Measurements from ENCODE around the gene ARHGAP4.

The ARHGAP4 gene

DNA sequence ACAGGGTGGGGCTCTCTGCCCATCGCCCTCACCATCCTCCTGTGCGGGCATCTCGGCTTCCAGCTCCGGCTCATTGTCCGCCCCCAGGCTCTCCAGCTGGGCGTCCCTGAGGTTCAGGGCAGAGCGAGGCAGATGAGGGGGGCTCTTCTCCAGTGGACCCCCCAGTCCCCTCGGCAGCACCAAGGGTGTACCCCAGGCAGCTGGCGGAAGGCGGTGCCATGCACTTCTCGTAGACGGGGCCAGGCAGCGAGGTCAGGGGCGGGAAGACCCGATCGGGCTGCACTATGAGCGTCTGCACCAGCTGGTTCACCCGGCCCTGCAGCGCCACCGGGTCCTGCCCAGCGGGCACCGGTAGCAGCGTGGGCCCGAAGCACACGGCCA, 16.1 kb downstream of the ARHGAP4 start:
- no peak overlapping the region for H3K27ac Mint-ChIP-seq

GRCh38 chrX:153909024-153909979, 16.8 kb downstream of the ARHGAP4 start:
- Mint-ChIP-seq H3K9me3 (no peaks in the 10 kb centered on the region), H3K36me3 (no peaks in the 10 kb centered on the region), H3K4me3 (no peak overlapping the region), H3K4me1 (peaks cover 11% of the 10 kb centered on the region), H3K27me3 (no peaks in the 10 kb centered on the region), H3K27ac (no peak overlapping the region)

More for the DNA sequence above, 16.1 kb downstream of the ARHGAP4 start:
- Mint-ChIP-seq H3K4me3 (no peak overlapping the region), H3K27me3 (no peaks in the 10 kb centered on the region), H3K36me3 (no peaks in the 10 kb centered on the region), H3K9me3 (no peaks in the 10 kb centered on the region), H3K4me1 (peaks cover 7% of the 10 kb centered on the region)

GRCh38 chrX:153908219-153908860, 17.7 kb downstream of the ARHGAP4 start:
- no peaks in the 10 kb centered on the region for H3K27me3 Mint-ChIP-seq
- H3K4me3 Mint-ChIP-seq = no peak overlapping the region
- no peaks in the 10 kb centered on the region for H3K36me3 Mint-ChIP-seq
- no peaks in the 10 kb centered on the region for H3K9me3 Mint-ChIP-seq
- H3K27ac Mint-ChIP-seq = no peak overlapping the region
- H3K4me1 Mint-ChIP-seq = peaks cover 18% of the 10 kb centered on the region

DNA sequence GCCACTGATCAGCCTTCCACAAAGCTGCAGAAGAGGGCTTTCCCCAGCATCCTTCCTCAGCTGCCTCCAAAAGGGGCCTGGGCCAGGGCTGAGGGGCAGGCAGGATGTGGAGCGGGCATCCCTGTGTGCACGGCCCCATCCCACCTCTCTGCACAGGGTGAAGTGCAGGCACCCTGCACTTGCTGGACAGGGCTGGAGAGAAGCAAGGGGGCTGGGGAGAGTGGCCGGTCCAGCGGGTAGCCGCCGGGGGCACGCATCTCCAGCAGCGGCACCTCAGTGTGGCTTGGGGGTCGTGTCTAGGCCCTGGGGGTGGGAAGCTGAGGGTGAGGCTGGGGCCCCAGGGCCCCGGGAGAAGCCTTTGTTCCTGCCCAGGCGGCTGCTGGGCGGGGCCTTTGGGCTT, 18.6 kb downstream of the ARHGAP4 start:
- H3K9me3 Mint-ChIP-seq = no peaks in the 10 kb centered on the region
- H3K4me1 Mint-ChIP-seq = peaks cover 24% of the 10 kb centered on the region
- H3K27ac Mint-ChIP-seq = no peak overlapping the region
- no peak overlapping the region for H3K4me3 Mint-ChIP-seq
- H3K27me3 Mint-ChIP-seq = no peaks in the 10 kb centered on the region
- no peaks in the 10 kb centered on the region for H3K36me3 Mint-ChIP-seq

DNA sequence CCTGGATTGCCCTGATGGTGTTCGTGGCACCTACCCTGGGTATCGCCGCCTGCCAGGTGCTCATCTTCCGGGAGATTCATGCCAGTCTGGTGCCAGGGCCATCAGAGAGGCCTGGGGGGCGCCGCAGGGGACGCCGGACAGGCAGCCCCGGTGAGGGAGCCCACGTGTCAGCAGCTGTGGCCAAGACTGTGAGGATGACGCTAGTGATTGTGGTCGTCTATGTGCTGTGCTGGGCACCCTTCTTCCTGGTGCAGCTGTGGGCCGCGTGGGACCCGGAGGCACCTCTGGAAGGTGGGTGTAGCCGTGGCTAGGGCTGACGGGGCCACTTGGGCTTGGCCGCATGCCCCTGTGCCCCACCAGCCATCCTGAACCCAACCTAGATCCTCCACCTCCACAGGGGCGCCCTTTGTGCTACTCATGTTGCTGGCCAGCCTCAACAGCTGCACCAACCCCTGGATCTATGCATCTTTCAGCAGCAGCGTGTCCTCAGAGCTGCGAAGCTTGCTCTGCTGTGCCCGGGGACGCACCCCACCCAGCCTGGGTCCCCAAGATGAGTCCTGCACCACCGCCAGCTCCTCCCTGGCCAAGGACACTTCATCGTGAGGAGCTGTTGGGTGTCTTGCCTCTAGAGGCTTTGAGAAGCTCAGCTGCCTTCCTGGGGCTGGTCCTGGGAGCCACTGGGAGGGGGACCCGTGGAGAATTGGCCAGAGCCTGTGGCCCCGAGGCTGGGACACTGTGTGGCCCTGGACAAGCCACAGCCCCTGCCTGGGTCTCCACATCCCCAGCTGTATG, 19.7 kb downstream of the ARHGAP4 start:
- Mint-ChIP-seq H3K27ac (peak overlapping the region; percentile 35), H3K36me3 (no peaks in the 10 kb centered on the region), H3K4me3 (no peak overlapping the region), H3K9me3 (no peaks in the 10 kb centered on the region), H3K4me1 (peaks cover 25% of the 10 kb centered on the region), H3K27me3 (no peaks in the 10 kb centered on the region)

DNA sequence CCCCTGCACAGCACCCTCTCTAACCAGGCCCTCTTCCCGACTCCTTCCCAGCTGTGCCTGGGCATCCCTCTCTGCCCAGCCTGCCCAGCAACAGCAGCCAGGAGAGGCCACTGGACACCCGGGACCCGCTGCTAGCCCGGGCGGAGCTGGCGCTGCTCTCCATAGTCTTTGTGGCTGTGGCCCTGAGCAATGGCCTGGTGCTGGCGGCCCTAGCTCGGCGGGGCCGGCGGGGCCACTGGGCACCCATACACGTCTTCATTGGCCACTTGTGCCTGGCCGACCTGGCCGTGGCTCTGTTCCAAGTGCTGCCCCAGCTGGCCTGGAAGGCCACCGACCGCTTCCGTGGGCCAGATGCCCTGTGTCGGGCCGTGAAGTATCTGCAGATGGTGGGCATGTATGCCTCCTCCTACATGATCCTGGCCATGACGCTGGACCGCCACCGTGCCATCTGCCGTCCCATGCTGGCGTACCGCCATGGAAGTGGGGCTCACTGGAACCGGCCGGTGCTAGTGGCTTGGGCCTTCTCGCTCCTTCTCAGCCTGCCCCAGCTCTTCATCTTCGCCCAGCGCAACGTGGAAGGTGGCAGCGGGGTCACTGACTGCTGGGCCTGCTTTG, 20.5 kb downstream of the ARHGAP4 start:
- Mint-ChIP-seq H3K9me3 (no peaks in the 10 kb centered on the region), H3K4me3 (no peak overlapping the region), H3K36me3 (no peaks in the 10 kb centered on the region), H3K27me3 (no peaks in the 10 kb centered on the region), H3K27ac (no peak overlapping the region), H3K4me1 (peaks cover 33% of the 10 kb centered on the region)

DNA sequence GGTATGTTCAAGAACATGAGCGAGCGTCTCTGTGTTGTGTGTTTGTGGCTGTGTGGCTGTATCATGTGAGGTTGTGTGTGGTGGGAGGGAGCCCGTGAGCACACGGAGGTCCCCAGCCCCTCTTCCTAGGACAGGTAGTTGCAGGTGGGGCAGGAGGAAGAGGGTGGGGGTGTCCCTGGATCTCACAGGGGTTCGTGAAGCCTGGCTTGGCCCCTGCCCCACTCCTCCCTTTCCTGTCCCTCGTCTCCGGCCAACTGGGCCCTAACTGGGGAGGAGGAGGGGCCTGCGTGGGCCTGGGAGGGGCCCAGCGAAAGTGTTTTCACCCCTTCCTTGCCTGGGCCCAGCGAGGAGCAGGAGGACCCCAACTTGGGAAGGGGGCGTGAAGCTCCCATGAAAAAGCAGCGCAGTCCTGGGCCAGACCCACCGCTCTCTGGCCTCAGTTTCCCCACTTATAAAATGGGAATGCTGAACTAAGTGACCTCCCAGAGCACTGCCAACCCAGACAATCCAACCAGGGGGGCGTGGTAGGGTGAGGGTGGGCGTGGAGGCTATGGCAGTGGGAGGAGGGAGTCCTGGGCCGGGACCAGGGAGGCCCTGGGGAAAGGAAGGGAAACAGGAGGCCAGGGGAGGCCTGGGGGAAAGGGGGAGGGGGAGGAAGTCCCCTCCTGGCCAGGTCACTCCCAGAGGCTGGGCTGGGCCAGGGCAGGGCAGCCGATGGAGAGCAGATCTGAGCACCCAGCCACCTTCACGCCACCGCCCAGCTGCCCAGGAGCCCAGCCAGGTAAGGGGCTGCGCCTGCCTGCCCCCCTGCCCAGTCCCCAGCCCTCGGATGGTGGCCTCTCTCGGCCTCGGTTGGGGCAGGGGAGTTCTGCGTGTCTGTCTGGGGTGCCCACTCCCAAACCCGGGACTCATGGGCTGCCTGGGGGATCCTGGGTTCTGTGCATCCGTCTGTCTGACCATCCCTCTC, 21.8 kb downstream of the ARHGAP4 start, which contains the start of gene AVPR2:
TSS of gene AVPR2 (plus strand) at position 683 of the 967 bp plus-strand sequence. CDS start 473 bp downstream, outside the sequence.
- Mint-ChIP-seq H3K27me3 (no peaks in the 10 kb centered on the region), H3K36me3 (no peaks in the 10 kb centered on the region), H3K27ac (peak within 1 kb of the TSS; percentile 21), H3K4me1 (peaks cover 34% of the 10 kb centered on the region), H3K9me3 (no peaks in the 10 kb centered on the region), H3K4me3 (peak within 1 kb of the TSS; percentile 39)

- peaks cover 34% of the 10 kb centered on the region for H3K4me1 Mint-ChIP-seq
- H3K9me3 Mint-ChIP-seq = no peaks in the 10 kb centered on the region
Measured at GRCh38 chrX:153903238-153903980, 22.7 kb downstream of the ARHGAP4 start.

DNA sequence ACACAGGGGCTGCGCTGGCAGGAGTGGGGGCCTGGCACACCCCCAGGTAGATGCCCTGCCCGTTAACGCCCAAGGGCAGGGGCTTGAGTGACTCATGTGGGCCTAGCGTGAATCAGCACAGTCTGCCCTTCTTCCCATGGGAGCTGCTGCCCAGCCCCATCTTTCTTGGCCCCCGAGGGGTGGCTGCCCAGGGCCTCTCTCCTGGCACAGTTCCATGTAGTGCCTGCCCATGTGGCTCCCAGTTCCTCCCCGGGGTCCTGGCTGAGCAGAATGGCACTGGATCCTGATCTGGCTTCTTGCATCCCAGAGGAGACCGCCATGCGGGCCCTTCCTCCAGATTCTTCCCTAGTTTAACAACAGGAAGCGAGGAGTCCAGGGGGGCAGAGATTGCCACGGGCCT, 23.7 kb downstream of the ARHGAP4 start:
- Mint-ChIP-seq H3K9me3 (no peaks in the 10 kb centered on the region), H3K36me3 (no peaks in the 10 kb centered on the region), H3K27ac (peak overlapping the region; percentile 35), H3K4me1 (peaks cover 34% of the 10 kb centered on the region), H3K27me3 (no peaks in the 10 kb centered on the region), H3K4me3 (no peak overlapping the region)

More at GRCh38 chrX:153903238-153903980, 22.7 kb downstream of the ARHGAP4 start:
- Mint-ChIP-seq H3K36me3 (no peaks in the 10 kb centered on the region), H3K4me3 (peak overlapping the region; percentile 39), H3K27ac (peak overlapping the region; percentile 21), H3K27me3 (no peaks in the 10 kb centered on the region)

DNA sequence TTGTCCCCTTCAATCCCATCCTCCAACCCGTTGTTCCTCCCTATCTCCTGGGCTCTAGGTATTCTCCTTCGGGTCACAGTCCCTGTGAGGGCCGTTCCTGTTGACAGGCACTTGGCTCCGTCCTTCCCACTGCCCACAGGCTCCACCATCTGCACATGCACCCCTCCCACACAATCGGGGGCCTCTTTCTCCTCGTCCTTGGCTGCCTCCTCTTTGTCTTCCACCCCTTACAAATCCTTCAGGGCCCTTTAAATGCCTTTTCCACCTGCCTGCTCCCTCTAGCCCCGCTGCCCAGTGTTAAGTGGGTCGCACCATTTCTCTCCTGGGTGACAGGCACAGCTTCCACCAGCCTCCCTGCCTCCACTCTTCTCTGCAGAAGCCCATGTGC, 24.3 kb downstream of the ARHGAP4 start:
- peak overlapping the region; percentile 68 for H3K27ac Mint-ChIP-seq

GRCh38 chrX:153900831-153901752, 25.0 kb downstream of the ARHGAP4 start:
- Mint-ChIP-seq H3K36me3 (no peaks in the 10 kb centered on the region), H3K27ac (peak overlapping the region; percentile 38), H3K9me3 (no peaks in the 10 kb centered on the region), H3K4me1 (peaks cover 34% of the 10 kb centered on the region), H3K4me3 (peak overlapping the region; percentile 71), H3K27me3 (no peaks in the 10 kb centered on the region)

More for the DNA sequence above, 24.3 kb downstream of the ARHGAP4 start:
- Mint-ChIP-seq H3K4me3 (peak overlapping the region; percentile 48), H3K27me3 (no peaks in the 10 kb centered on the region), H3K36me3 (no peaks in the 10 kb centered on the region), H3K9me3 (no peaks in the 10 kb centered on the region), H3K4me1 (peaks cover 34% of the 10 kb centered on the region)

GRCh38 chrX:153897899-153898298, 28.2 kb downstream of the ARHGAP4 start:
- Mint-ChIP-seq H3K27me3 (no peaks in the 10 kb centered on the region), H3K9me3 (no peaks in the 10 kb centered on the region), H3K27ac (no peak overlapping the region), H3K4me3 (no peak overlapping the region), H3K36me3 (no peaks in the 10 kb centered on the region), H3K4me1 (peaks cover 18% of the 10 kb centered on the region)

GRCh38 chrX:153889123-153889522, 36.9 kb downstream of the ARHGAP4 start:
- Mint-ChIP-seq H3K27me3 (peaks cover 3% of the 10 kb centered on the region), H3K4me3 (no peak overlapping the region), H3K36me3 (no peaks in the 10 kb centered on the region), H3K9me3 (no peaks in the 10 kb centered on the region), H3K27ac (no peak overlapping the region), H3K4me1 (no peaks in the 10 kb centered on the region)

Data from activated naive CD4-positive, alpha-beta T cell treated with anti-CD3 and anti-CD28 coated beads, Interleukin-2, amount 50 U/mL, for 24 hours (primary cell).